ENCODE results near the gene SLC9A3. TPM values are rescaled to one million over a fixed set of nuclear protein-coding genes. Genes with fewer than 3 reads are reported as not detected.

Gene SLC9A3
- total and polyA plus RNA-seq, 4 experiments from 2014 or later: 2.2 to 3.1 (median 2.8) TPM

- POLR2A ChIA-PET (ENCODE audit: partially characterized antibody): no interaction called here
- Mint-ChIP-seq H3K9me3 (no peaks in the 10 kb centered on the region), H3K27ac (no peak overlapping the region), H3K4me3 (no peak overlapping the region), H3K36me3 (no peaks in the 10 kb centered on the region), H3K4me1 (no peaks in the 10 kb centered on the region), H3K27me3 (peaks cover 5 to 8% of the 10 kb centered on the region in 2 donors)
- Histone ChIP-seq H3K4me1 (ENCODE audit: insufficient read depth, low read length) (no peaks in the 10 kb centered on the region), H3K4me3 (ENCODE audit: low read length in 2 of 2) (no peak overlapping the region), H3K36me3 (ENCODE audit: insufficient read depth, low read length) (no peaks in the 10 kb centered on the region), H3K27me3 (ENCODE audit: insufficient read depth, low read length) (no peaks in the 10 kb centered on the region), H3K9me3 (ENCODE audit: control insufficient read depth in 1 of 2, low read length in 2 of 2) (no peaks in the 10 kb centered on the region), H3K27ac (ENCODE audit: low read depth, low read length) (no peak overlapping the region)
- intact Hi-C loops (cut with micrococcal nuclease): loop anchor here (1.0 kb wide), 1 partner anchor 236 kb away; no protein-coding TSS in a partner anchor
- DNase-seq: no peak
- CTCF ChIA-PET (ENCODE audit: partially characterized antibody): interaction anchor here (2.5 to 2.6 kb wide), 2 partner anchors 107 to 237 kb away, joined by 9 to 19 read pairs; no protein-coding TSS in a partner anchor
These were observed 99.7 kb downstream of the SLC9A3 start for GRCh38 chr5:424301-425110.

- no peak overlapping the region for H3K27ac ChIP-seq (ENCODE audit: low read depth, low read length)
- POLR2A ChIA-PET (ENCODE audit: partially characterized antibody): no interaction called here
- H3K27ac Mint-ChIP-seq: no peak overlapping the region
These were observed 100.5 kb downstream of the SLC9A3 start for GRCh38 chr5:423626-424261.

GRCh38 chr5:423233-423565 is 101.0 kb downstream of the SLC9A3 start:
- Histone ChIP-seq H3K27ac (ENCODE audit: low read depth, low read length) (no peak overlapping the region), H3K27me3 (ENCODE audit: insufficient read depth, low read length) (no peaks in the 10 kb centered on the region), H3K36me3 (ENCODE audit: insufficient read depth, low read length) (no peaks in the 10 kb centered on the region), H3K4me1 (ENCODE audit: insufficient read depth, low read length) (no peaks in the 10 kb centered on the region), H3K4me3 (ENCODE audit: low read length in 2 of 2) (no peak overlapping the region), H3K9me3 (ENCODE audit: control insufficient read depth in 1 of 2, low read length in 2 of 2) (no peaks in the 10 kb centered on the region)
- DNase-seq: no peak
- Mint-ChIP-seq H3K4me1 (no peaks in the 10 kb centered on the region), H3K27me3 (peaks cover 5 to 8% of the 10 kb centered on the region in 2 donors), H3K27ac (no peak overlapping the region), H3K36me3 (no peaks in the 10 kb centered on the region), H3K4me3 (no peak overlapping the region), H3K9me3 (no peaks in the 10 kb centered on the region)
- CTCF ChIA-PET (ENCODE audit: partially characterized antibody): interaction anchor here (1.3 kb wide), 1 partner anchor 235 kb away, joined by 3 read pairs; no protein-coding TSS in a partner anchor
- POLR2A ChIA-PET (ENCODE audit: partially characterized antibody): no interaction called here
- intact Hi-C loops (cut with micrococcal nuclease): no loop called here

More at GRCh38 chr5:423626-424261, 100.5 kb downstream of the SLC9A3 start:
- intact Hi-C loops (cut with micrococcal nuclease): no loop called here
- Histone ChIP-seq H3K4me1 (ENCODE audit: insufficient read depth, low read length) (no peaks in the 10 kb centered on the region), H3K27me3 (ENCODE audit: insufficient read depth, low read length) (no peaks in the 10 kb centered on the region), H3K36me3 (ENCODE audit: insufficient read depth, low read length) (no peaks in the 10 kb centered on the region), H3K4me3 (ENCODE audit: low read length in 2 of 2) (no peak overlapping the region), H3K9me3 (ENCODE audit: control insufficient read depth in 1 of 2, low read length in 2 of 2) (no peaks in the 10 kb centered on the region)
- CTCF ChIA-PET (ENCODE audit: partially characterized antibody): interaction anchor here (1.3 to 2.6 kb wide), 3 partner anchors 107 to 236 kb away, joined by 3 to 19 read pairs (median 9); no protein-coding TSS in a partner anchor
- H3K36me3 Mint-ChIP-seq: no peaks in the 10 kb centered on the region
- H3K4me1 Mint-ChIP-seq: no peaks in the 10 kb centered on the region
- DNase-seq: no peak
- H3K4me3 Mint-ChIP-seq: no peak overlapping the region
- H3K27me3 Mint-ChIP-seq: peaks cover 5 to 8% of the 10 kb centered on the region in 2 donors
- H3K9me3 Mint-ChIP-seq: no peaks in the 10 kb centered on the region

GRCh38 chr5:422323-423232 is 101.7 kb downstream of the SLC9A3 start:
- intact Hi-C loops (cut with micrococcal nuclease): no loop called here
- H3K4me3 Mint-ChIP-seq: no peak overlapping the region
- Histone ChIP-seq H3K36me3 (ENCODE audit: insufficient read depth, low read length) (no peaks in the 10 kb centered on the region), H3K4me1 (ENCODE audit: insufficient read depth, low read length) (no peaks in the 10 kb centered on the region), H3K9me3 (ENCODE audit: control insufficient read depth in 1 of 2, low read length in 2 of 2) (no peaks in the 10 kb centered on the region), H3K4me3 (ENCODE audit: low read length in 2 of 2) (no peak overlapping the region), H3K27me3 (ENCODE audit: insufficient read depth, low read length) (no peaks in the 10 kb centered on the region), H3K27ac (ENCODE audit: low read depth, low read length) (no peak overlapping the region)
- ChIA-PET CTCF (ENCODE audit: partially characterized antibody) (interaction anchor here (1.3 kb wide), 1 partner anchor 234 kb away, joined by 3 read pairs; no protein-coding TSS in a partner anchor), POLR2A (ENCODE audit: partially characterized antibody) (no interaction called here)
- H3K27me3 Mint-ChIP-seq: peaks cover 3 to 5% of the 10 kb centered on the region in 2 donors
- H3K9me3 Mint-ChIP-seq: no peaks in the 10 kb centered on the region
- DNase-seq: no peak
- H3K27ac Mint-ChIP-seq: no peak overlapping the region
- no peaks in the 10 kb centered on the region for H3K4me1 Mint-ChIP-seq
- no peaks in the 10 kb centered on the region for H3K36me3 Mint-ChIP-seq

- no peak for DNase-seq
- Mint-ChIP-seq H3K9me3 (no peaks in the 10 kb centered on the region), H3K27ac (no peak overlapping the region), H3K36me3 (no peaks in the 10 kb centered on the region), H3K4me3 (no peak overlapping the region), H3K4me1 (no peaks in the 10 kb centered on the region), H3K27me3 (peaks cover 3% of the 10 kb centered on the region in 2 donors)
- no peaks in the 10 kb centered on the region for H3K9me3 ChIP-seq (ENCODE audit: control insufficient read depth in 1 of 2, low read length in 2 of 2)
- H3K36me3 ChIP-seq (ENCODE audit: insufficient read depth, low read length): no peaks in the 10 kb centered on the region
- no peak overlapping the region for H3K4me3 ChIP-seq (ENCODE audit: low read length in 2 of 2)
- H3K27me3 ChIP-seq (ENCODE audit: insufficient read depth, low read length): no peaks in the 10 kb centered on the region
- intact Hi-C loops (cut with micrococcal nuclease): no loop called here
- H3K4me1 ChIP-seq (ENCODE audit: insufficient read depth, low read length): no peaks in the 10 kb centered on the region
- POLR2A ChIA-PET (ENCODE audit: partially characterized antibody): no interaction called here
- CTCF ChIA-PET (ENCODE audit: partially characterized antibody): no interaction called here
- H3K27ac ChIP-seq (ENCODE audit: low read depth, low read length): no peak overlapping the region
These were observed 102.3 kb downstream of the SLC9A3 start for GRCh38 chr5:421901-422300.

DNA sequence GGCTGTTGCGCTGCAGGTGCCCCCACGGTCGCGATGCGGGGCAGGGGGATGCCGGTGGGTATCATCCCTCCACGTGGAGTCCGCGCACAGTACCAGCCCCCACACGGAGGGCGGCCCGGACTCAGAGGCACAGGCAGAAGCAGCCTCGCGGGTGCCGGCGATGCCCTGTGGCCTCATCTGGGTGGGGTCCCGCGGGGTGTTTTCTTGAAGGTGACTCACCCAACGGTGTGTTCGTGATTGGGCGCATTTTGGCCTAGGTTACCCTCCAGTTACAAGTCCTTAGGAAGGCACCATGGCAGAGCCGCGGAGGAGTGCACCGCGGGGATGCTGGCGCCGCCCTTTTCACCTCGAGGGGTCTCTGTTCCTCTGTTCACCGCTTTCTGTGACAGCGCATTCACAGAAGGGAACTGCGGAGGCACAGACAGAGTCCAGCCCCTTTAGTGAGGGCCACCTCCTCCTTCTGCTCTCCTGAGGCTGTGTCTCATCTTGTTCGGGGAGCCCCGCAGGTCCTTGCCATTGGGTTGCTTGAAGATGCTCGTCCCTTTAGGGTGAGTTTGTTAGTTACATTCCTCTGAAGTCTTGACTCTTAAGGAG is 102.9 kb downstream of the SLC9A3 start:
- intact Hi-C loops (cut with micrococcal nuclease): no loop called here
- H3K9me3 Mint-ChIP-seq: no peaks in the 10 kb centered on the region
- Histone ChIP-seq H3K27me3 (ENCODE audit: insufficient read depth, low read length) (no peaks in the 10 kb centered on the region), H3K36me3 (ENCODE audit: insufficient read depth, low read length) (no peaks in the 10 kb centered on the region), H3K4me3 (ENCODE audit: low read length in 2 of 2) (no peak overlapping the region), H3K9me3 (ENCODE audit: control insufficient read depth in 1 of 2, low read length in 2 of 2) (no peaks in the 10 kb centered on the region), H3K27ac (ENCODE audit: low read depth, low read length) (no peak overlapping the region), H3K4me1 (ENCODE audit: insufficient read depth, low read length) (no peaks in the 10 kb centered on the region)
- DNase-seq: no peak
- H3K4me3 Mint-ChIP-seq: no peak overlapping the region
- CTCF ChIA-PET (ENCODE audit: partially characterized antibody): no interaction called here
- no peak overlapping the region for H3K27ac Mint-ChIP-seq
- no peaks in the 10 kb centered on the region for H3K4me1 Mint-ChIP-seq
- POLR2A ChIA-PET (ENCODE audit: partially characterized antibody): no interaction called here
- no peaks in the 10 kb centered on the region for H3K36me3 Mint-ChIP-seq
- H3K27me3 Mint-ChIP-seq: peaks cover 2 to 3% of the 10 kb centered on the region in 2 donors
